ENCODE measurements around the gene FGF12.

Gene FGF12

DNA sequence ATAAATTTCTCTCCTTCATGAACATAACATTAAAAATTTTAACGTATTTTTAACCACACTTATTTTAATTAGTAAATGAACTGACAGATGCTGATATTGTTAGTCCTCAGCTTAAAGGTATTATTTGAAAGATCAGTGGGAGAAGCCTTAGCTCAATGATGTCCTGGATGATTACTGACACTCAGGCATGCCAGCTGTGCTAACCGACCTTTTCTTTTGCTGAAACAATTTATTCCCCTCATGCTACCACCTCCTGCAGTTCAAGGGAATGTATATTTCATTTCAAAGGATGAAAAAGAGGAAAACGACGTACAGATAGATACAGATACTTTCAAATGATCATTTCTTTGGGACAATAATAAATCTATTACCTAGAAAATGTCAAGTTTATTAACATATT is 620.8 kb downstream of the FGF12 start:
- Histone ChIP-seq H3K9me3 (ENCODE audit: insufficient read depth, low read depth, low read length) (no peaks in the 10 kb centered on the region), H3K36me3 (ENCODE audit: control insufficient read depth in 1 of 2, insufficient read depth in 2 of 2, low read length in 2 of 2) (no peaks in the 10 kb centered on the region), H2BK120ac (ENCODE audit: insufficient read depth, low read length, poor library complexity) (no peak overlapping the region), H2BK12ac (ENCODE audit: low read length) (no peak overlapping the region), H2AFZ (ENCODE audit: insufficient read depth, low read length, poor library complexity) (no peak overlapping the region), H3K79me2 (ENCODE audit: control insufficient read depth, insufficient read depth, low read length, poor library complexity) (no peaks in the 10 kb centered on the region), H3K79me1 (ENCODE audit: low read length) (no peaks in the 10 kb centered on the region), H3K9ac (ENCODE audit: low read length) (no peak overlapping the region), H3K4me1 (ENCODE audit: control insufficient read depth in 1 of 2, insufficient read depth in 2 of 2, low read length in 2 of 2) (no peaks in the 10 kb centered on the region), H3K4me3 (ENCODE audit: low read depth, low read length) (no peak overlapping the region), H3K4me2 (ENCODE audit: low read length) (no peak overlapping the region), H4K12ac (ENCODE audit: low read depth, low read length) (no peak overlapping the region), H3K23ac (ENCODE audit: low read length) (no peak overlapping the region), H4K8ac (ENCODE audit: low read depth, low read length) (no peak overlapping the region), H3K27ac (ENCODE audit: low read depth, low read length) (no peak overlapping the region), H2AK5ac (ENCODE audit: low read length) (no peak overlapping the region), H3K18ac (ENCODE audit: low read length) (no peak overlapping the region), H3K14ac (ENCODE audit: low read length) (no peak overlapping the region), H3K4ac (ENCODE audit: low read depth, low read length) (no peak overlapping the region), H4K91ac (ENCODE audit: low read depth, low read length) (no peak overlapping the region), H3K27me3 (ENCODE audit: insufficient read depth, low read length) (no peaks in the 10 kb centered on the region), H2BK5ac (ENCODE audit: low read depth, low read length, poor library complexity) (no peak overlapping the region)
- WGBS (ENCODE audit: extremely low coverage, insufficient coverage, insufficient read length): no CpG with 5 or more reads among the region's 4 CpGs
- no peak for DNase-seq

- Histone ChIP-seq H2AFZ (ENCODE audit: insufficient read depth, low read length, poor library complexity) (no peak overlapping the region), H3K36me3 (ENCODE audit: control insufficient read depth in 1 of 2, insufficient read depth in 2 of 2, low read length in 2 of 2) (no peaks in the 10 kb centered on the region), H3K4me3 (ENCODE audit: low read depth, low read length) (no peak overlapping the region), H3K23ac (ENCODE audit: low read length) (no peak overlapping the region), H3K4me2 (ENCODE audit: low read length) (no peak overlapping the region), H3K9ac (ENCODE audit: low read length) (no peak overlapping the region), H3K79me2 (ENCODE audit: control insufficient read depth, insufficient read depth, low read length, poor library complexity) (no peaks in the 10 kb centered on the region), H3K4ac (ENCODE audit: low read depth, low read length) (no peak overlapping the region), H3K9me3 (ENCODE audit: insufficient read depth, low read depth, low read length) (peaks cover 1% of the 10 kb centered on the region), H3K27ac (ENCODE audit: low read depth, low read length) (peak overlapping the region; percentile 84), H2BK5ac (ENCODE audit: low read depth, low read length, poor library complexity) (peak overlapping the region; percentile 74), H2BK12ac (ENCODE audit: low read length) (no peak overlapping the region), H3K4me1 (ENCODE audit: control insufficient read depth in 1 of 2, insufficient read depth in 2 of 2, low read length in 2 of 2) (peaks cover 2 to 4% of the 10 kb centered on the region in 2 experiments), H2AK5ac (ENCODE audit: low read length) (no peak overlapping the region), H3K27me3 (ENCODE audit: insufficient read depth, low read length) (no peaks in the 10 kb centered on the region), H4K12ac (ENCODE audit: low read depth, low read length) (no peak overlapping the region), H3K14ac (ENCODE audit: low read length) (peak overlapping the region; percentile 18), H3K79me1 (ENCODE audit: low read length) (peaks cover 13% of the 10 kb centered on the region), H4K8ac (ENCODE audit: low read depth, low read length) (no peak overlapping the region), H4K91ac (ENCODE audit: low read depth, low read length) (peak overlapping the region; percentile 51), H2BK120ac (ENCODE audit: insufficient read depth, low read length, poor library complexity) (peak overlapping the region; percentile 4), H3K18ac (ENCODE audit: low read length) (no peak overlapping the region)
- WGBS (ENCODE audit: extremely low coverage, insufficient coverage, insufficient read length): no CpG with 5 or more reads among the region's 1 CpG
- DNase-seq: peak; percentile 34 to 49
These were observed 634.8 kb downstream of the FGF12 start for GRCh38 chr3:192092388-192093005.

DNA sequence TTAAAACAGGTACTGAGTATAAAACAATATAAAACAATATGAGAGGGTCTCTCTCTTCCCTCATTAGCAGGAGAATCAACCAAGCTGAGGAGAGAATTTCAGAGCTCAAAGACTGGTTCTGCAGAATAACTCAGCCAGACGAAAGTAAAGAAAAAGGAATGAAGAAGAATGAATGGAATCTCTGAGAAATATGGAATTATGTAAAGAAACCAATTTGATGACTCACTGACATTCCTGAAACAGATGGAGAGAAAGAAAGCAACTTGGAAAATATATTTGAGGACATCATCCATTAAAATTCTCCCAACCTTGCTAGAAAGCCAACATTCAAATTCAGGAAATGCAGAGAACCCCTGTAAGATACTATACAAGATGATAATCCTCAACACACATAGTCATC is 635.5 kb downstream of the FGF12 start:
- no peak overlapping the region for H2AK5ac ChIP-seq (ENCODE audit: low read length)
- H3K4me3 ChIP-seq (ENCODE audit: low read depth, low read length): no peak overlapping the region
- H3K4ac ChIP-seq (ENCODE audit: low read depth, low read length): no peak overlapping the region
- H3K27me3 ChIP-seq (ENCODE audit: insufficient read depth, low read length): no peaks in the 10 kb centered on the region
- peaks cover 2 to 4% of the 10 kb centered on the region in 2 experiments for H3K4me1 ChIP-seq (ENCODE audit: control insufficient read depth in 1 of 2, insufficient read depth in 2 of 2, low read length in 2 of 2)
- H2BK5ac ChIP-seq (ENCODE audit: low read depth, low read length, poor library complexity): no peak overlapping the region
- peak overlapping the region; percentile 4 for H2BK120ac ChIP-seq (ENCODE audit: insufficient read depth, low read length, poor library complexity)
- H3K23ac ChIP-seq (ENCODE audit: low read length): no peak overlapping the region
- peak overlapping the region; percentile 43 for H4K91ac ChIP-seq (ENCODE audit: low read depth, low read length)
- H3K18ac ChIP-seq (ENCODE audit: low read length): no peak overlapping the region
- no peak overlapping the region for H3K4me2 ChIP-seq (ENCODE audit: low read length)
- no peak overlapping the region for H3K9ac ChIP-seq (ENCODE audit: low read length)
- no CpG with 5 or more reads among the region's 1 CpG for WGBS (ENCODE audit: extremely low coverage, insufficient coverage, insufficient read length)
- H3K27ac ChIP-seq (ENCODE audit: low read depth, low read length): peak overlapping the region; percentile 84
- no peaks in the 10 kb centered on the region for H3K36me3 ChIP-seq (ENCODE audit: control insufficient read depth in 1 of 2, insufficient read depth in 2 of 2, low read length in 2 of 2)
- H2AFZ ChIP-seq (ENCODE audit: insufficient read depth, low read length, poor library complexity): no peak overlapping the region
- no peak overlapping the region for H4K12ac ChIP-seq (ENCODE audit: low read depth, low read length)
- peaks cover 13% of the 10 kb centered on the region for H3K79me1 ChIP-seq (ENCODE audit: low read length)
- H3K14ac ChIP-seq (ENCODE audit: low read length): no peak overlapping the region
- H2BK12ac ChIP-seq (ENCODE audit: low read length): no peak overlapping the region
- peaks cover 1% of the 10 kb centered on the region for H3K9me3 ChIP-seq (ENCODE audit: insufficient read depth, low read depth, low read length)
- no peaks in the 10 kb centered on the region for H3K79me2 ChIP-seq (ENCODE audit: control insufficient read depth, insufficient read depth, low read length, poor library complexity)
- H4K8ac ChIP-seq (ENCODE audit: low read depth, low read length): no peak overlapping the region
- peak; percentile 25 to 86 for DNase-seq

GRCh38 chr3:192090586-192090985 is 636.8 kb downstream of the FGF12 start:
- no peak overlapping the region for H3K4ac ChIP-seq (ENCODE audit: low read depth, low read length)
- H2BK120ac ChIP-seq (ENCODE audit: insufficient read depth, low read length, poor library complexity): peak overlapping the region; percentile 63
- peak overlapping the region; percentile 78 for H3K27ac ChIP-seq (ENCODE audit: low read depth, low read length)
- peaks cover 13% of the 10 kb centered on the region for H3K79me1 ChIP-seq (ENCODE audit: low read length)
- H4K12ac ChIP-seq (ENCODE audit: low read depth, low read length): no peak overlapping the region
- H3K27me3 ChIP-seq (ENCODE audit: insufficient read depth, low read length): no peaks in the 10 kb centered on the region
- H2AK5ac ChIP-seq (ENCODE audit: low read length): no peak overlapping the region
- H4K8ac ChIP-seq (ENCODE audit: low read depth, low read length): peak overlapping the region; percentile 36
- no peak overlapping the region for H2BK12ac ChIP-seq (ENCODE audit: low read length)
- H3K23ac ChIP-seq (ENCODE audit: low read length): no peak overlapping the region
- H3K9ac ChIP-seq (ENCODE audit: low read length): no peak overlapping the region
- H2AFZ ChIP-seq (ENCODE audit: insufficient read depth, low read length, poor library complexity): no peak overlapping the region
- peak overlapping the region; percentile 26 for H4K91ac ChIP-seq (ENCODE audit: low read depth, low read length)
- peak overlapping the region; percentile 49 for H2BK5ac ChIP-seq (ENCODE audit: low read depth, low read length, poor library complexity)
- H3K4me1 ChIP-seq (ENCODE audit: control insufficient read depth in 1 of 2, insufficient read depth in 2 of 2, low read length in 2 of 2): peaks cover 2 to 4% of the 10 kb centered on the region in 2 experiments
- DNase-seq: peak in 1 of 2 donors; percentile 10
- peak overlapping the region; percentile 77 for H3K18ac ChIP-seq (ENCODE audit: low read length)
- no peaks in the 10 kb centered on the region for H3K36me3 ChIP-seq (ENCODE audit: control insufficient read depth in 1 of 2, insufficient read depth in 2 of 2, low read length in 2 of 2)
- H3K4me2 ChIP-seq (ENCODE audit: low read length): no peak overlapping the region
- no peaks in the 10 kb centered on the region for H3K79me2 ChIP-seq (ENCODE audit: control insufficient read depth, insufficient read depth, low read length, poor library complexity)
- peaks cover 1% of the 10 kb centered on the region for H3K9me3 ChIP-seq (ENCODE audit: insufficient read depth, low read depth, low read length)
- no peak overlapping the region for H3K4me3 ChIP-seq (ENCODE audit: low read depth, low read length)
- peak overlapping the region; percentile 46 for H3K14ac ChIP-seq (ENCODE audit: low read length)
